Mucosa of gallbladder (tissue), 1 donor: ENCODE measurements around the gene TUBB2B. TPM values are rescaled to one million over a fixed set of nuclear protein-coding genes. Genes with fewer than 3 reads are reported as not detected.

Experiments
- DNase-seq: peaks from one replicate; pipeline ENCODE4 v3.0.0-alpha.2; 2020; ENCODE audit warnings: low spot score
- total RNA-seq: library from RNA; stranded (reverse); gene quantifications from one replicate; pipeline ENCODE4 v1.2.1, GENCODE V29; 2021
- donor health status: DM: no; HTN: no; CAD: no.

TUBB2B gene
- 24.5 TPM for total RNA-seq

DNA sequence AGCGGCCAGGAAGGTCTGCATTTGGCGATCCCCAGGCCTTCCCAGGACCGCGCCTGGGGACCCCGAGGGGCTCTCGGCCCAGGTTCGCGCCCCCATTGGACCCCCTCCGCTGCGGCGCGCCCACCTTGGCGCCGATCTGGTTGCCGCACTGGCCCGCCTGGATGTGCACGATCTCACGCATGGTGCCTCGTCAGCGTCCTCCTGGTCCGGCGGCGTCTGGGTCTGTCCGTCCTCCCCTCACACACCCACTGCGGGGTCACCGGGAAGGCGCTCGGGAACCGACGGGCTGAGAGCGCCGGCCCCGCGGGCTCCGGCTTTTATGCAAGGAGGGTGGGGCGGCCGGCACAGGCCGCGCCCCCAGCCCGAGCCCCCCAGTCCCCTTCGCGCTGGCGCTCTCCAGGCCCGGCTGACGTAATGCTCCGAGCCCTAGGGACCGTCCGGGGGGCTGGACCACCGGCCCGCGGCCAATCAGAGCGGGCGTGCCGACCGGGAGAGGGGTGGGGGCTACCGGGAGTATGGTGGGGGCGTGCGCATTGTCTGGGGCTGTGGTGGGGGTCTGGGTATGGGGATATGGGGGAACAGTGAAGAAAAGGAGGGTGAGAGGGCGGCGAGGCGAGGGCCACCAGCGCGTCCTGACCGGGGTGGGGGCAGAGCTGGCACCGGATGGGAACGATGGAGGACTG, at the start of gene TUBB2B:
Gene TUBB2B (minus strand): TSS at position 291 of the 683 bp plus-strand sequence. CDS start 110 bp downstream, at position 181.
- no peak for DNase-seq

DNA sequence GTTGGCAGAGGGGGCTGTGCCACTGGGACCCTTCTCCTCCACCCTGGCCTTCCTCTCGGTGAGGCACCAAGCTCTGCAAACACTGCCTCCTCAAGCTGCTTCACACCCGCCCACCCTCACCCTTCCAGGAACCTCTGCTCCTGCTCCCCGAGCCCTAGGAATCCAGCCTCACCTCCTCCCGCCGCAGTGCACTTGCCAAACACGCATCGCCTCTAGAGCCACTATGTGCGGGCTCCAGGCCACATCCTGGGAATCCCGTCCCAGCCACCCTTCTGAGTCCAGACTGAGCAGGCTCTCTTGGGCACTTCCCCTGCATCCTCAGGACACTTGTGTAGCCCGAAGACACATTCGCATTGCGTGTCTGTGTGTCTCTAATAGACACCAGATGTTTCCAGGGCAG, 49.8 kb upstream of the TUBB2B start:
- DNase-seq: no peak

DNA sequence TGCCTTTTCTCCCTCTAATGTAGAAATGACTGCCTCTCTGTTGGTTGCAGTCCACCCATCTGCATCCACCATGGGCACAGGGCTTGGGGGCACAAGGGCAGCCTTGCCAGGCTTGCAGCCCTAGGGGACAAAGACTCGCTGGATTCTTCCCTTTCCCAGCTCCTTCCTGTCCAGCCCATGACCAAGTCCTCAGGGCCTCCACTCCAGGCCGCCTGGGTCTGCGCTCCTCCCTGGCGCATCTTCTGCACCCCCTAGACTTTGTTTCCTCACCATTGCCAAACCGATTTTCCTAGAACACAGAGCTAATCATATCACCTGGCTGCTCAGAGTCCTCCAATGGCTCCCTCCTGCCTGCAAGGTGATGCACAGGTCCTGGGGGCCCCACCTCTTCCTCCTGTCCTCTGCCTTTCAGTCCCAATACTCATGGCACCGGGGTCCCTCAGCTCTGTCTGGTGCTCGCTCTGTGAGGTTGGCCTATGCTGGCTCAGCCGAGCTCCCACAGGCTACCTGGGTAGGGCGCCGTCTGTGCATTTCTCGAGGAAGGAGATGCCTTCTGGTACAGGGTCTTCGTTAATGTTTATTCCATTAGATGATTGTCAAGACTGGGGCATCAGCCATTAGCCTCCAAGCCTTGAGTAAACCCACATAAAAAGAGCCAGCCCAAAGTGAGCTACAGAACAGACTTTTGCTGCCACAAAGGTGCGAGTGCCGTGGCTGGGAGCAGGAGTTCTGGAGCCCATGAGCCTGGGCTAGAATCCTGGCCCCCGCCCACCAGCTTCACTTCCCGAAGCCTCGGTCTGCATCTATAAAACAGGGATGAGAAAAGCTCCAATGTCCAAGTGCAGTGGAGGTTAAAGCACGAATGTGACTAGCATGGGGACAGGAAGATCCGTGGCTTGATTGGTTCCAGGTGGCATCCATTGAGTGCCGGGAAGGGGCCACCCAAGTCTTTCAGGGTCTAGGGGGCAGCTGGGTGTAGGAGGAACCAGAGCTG, 49.0 kb upstream of the TUBB2B start:
- no peak for DNase-seq

DNA sequence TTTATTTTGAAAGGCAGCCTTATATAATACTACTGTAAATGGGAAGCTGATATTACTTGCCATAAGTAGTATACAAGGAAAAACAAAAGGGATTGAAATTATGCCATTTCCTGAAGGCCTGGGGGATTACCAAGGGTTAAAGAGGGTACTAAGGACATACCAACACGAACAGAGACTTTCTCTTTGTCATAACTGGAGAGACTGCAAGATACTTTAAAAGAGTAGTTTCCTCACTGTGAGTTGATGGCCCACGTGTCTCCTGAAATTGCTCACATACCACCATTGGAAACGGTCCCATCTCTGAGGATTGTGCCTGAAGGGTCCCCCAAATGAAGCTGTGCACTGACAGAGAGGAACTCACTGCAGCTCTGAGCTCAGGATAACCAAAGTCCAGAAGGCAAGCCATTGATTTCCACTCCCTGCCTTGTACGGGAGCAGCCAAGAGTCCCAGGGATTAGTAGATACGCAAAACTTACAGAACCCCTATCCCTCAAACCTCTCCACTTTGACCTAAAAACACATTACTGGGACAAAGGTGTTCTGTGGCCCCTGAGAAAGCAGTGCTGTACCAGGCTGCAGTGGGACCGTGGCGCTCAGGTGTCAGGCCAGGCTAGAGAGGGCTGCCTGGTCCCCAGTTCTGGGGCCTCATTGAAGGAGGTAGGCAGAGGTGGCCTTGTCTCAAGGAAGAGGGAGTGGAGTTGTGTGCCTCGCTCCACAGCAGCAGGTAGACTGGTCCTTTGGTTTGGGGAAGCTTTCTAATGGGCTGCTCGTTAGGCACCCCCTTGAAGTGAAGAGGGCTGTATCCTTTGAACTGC, 46.5 kb upstream of the TUBB2B start:
- DNase-seq: no peak

DNA sequence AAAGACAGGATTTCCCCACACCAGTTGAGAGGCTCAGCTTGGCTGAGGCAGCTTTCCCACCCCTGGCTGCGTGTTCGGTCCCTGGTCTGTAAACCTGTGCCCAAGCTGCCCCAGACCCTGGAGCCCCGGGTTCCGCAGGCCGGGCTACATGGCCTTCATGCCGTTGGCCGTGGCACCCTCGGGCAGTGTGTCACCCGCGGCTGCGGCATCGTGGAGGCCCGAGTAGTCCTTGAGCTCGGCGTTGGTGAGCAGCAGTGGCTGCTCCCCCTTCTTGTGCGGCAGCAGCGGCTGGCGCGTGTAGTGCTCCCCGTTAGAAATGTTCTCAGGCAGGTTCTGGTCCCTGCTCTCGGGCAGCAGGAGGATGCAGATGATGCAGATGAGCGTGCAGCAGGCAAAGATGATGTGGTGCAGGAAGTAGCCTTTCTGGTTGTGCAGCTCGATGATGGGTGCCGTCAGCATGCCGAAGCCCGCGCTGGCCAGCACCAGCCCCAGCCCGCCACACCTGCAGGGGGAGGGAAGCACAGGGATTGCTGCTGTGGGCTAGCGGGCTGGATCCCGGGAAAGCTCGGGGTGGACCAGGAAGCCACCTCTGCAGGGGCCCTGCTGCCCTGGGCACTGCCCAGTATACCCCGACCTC, 45.6 kb upstream of the TUBB2B start:
- no peak for DNase-seq

DNA sequence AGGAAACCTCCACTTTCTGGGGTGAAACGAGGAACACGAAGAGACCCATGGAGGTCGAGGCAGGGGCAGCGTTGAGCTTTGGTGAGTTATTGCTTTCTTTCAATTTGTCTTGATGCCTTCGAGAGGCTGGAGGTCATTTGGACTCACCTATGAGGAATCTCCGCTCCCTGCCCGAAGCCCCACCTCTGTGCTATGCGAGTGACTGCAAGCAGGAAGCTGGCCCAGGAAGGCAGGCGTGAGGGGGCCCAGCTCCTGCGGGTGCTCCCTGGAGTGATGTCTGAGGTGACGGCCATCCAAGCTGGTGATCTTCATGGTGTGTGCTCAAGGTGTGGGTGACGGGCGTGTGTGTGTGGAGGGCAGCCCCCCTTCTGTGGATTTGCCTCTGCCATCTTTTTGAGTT, 44.3 kb upstream of the TUBB2B start:
- DNase-seq: no peak

DNA sequence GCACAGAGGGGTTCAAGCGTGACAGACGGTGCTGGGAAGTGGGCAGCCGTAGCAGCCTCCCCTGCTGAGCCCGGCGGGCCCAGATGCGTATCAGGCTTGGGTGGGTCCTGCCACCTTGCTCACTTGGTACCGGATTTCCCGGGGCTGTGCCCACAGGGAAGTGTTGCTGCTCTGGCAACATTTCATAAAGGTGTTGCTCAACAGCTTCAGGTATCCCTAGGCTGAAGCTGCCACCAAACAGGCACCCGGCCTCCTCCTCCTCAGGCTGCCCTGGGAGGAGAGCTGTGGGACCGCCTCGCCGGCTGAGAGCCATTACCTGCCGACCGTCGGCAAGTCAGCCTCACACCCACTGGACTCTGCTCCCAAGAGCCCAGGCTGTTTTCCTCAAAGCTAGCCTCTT, 42.8 kb upstream of the TUBB2B start:
- peak; percentile 66 for DNase-seq

DNA sequence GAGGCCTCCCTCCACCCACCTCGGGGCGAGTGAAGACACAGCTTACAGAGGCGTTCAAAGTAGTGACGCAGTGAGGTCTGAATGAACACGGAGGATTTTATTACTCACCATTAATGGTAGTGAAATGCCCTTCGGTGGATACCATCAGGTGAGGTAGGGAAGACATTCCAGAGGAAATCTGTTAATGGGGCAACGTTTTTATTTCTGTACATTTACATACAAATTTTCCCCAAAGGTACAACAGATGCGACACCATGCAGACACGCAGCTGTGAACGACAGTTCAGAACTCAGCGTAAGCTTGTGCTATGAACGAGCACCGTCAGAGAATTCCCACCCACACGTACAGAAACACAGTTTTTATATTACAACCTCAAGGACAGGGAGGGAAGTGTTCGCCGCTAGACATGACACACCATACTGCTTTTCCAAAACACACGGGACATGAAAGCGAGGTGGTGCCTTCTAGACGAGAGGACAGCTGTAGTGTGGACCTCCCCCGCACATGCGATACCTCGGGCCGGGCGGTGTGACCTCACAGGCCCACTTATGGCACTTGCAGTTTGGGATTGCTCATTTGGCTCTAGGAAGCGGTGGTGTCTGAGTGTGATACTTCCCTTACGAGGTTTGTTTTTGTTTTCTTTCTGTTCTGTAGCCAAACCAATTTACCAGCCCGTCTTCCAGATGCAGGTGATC, 42.0 kb upstream of the TUBB2B start:
- no peak for DNase-seq

DNA sequence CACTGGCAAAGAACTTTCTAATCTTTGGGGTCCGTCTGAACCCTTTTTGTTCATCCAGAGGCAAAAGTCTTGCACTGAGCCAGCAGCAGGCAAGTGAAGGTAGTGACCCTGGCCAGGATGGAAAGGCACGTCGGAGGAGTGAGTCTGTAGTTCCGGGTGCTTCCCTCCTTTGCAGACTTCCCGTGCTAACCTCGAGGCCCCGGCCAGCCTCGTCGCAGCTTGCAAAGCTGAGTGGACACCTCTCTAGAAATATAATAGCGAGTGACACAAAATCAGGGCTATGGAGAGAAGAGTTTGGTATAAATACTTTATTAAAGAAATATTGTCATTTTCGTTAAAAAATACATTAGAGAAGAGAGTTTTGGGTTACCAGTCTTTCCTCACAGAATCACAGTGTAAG, 41.2 kb upstream of the TUBB2B start:
- DNase-seq: no peak

DNA sequence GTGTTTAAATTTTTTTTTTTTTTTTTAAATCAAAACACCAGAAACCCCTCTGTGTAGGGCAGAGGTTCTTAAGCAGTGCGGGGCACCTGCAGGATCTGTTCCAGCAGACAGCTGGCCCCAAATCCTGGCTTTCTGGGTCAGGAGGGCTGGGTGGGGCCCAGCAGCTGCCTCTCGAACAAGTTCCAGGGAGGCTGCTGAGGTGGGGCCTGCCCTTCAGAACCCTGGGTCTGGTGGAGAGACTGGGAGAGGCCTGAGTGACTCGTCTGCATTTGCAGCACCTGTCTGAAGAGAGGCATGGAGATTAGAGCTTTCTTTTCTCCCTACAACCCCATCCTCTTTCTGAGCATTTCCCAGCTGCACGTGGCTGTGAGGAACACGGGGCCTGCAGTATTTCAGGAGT, 39.7 kb upstream of the TUBB2B start:
- DNase-seq: no peak

DNA sequence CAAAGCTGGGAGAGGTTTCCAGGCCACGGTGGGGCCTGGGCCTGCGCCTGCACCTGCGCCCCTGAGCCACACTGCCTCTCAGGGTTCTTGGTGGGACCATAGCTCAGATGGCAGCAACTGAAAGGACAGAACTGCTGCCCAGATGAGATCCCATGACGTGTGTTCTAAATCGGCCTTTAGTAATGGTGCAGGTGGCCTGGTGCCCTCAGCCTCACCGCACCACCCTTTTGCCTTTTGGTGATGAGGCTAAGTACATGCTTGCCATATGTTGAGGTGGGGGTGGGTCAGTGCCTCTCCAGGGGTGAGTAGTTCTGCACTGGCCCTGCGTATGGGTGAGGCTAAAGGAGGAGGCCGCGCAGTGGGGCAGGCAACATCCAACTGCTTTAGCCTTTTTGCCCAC, 38.7 kb upstream of the TUBB2B start:
- DNase-seq: no peak

DNA sequence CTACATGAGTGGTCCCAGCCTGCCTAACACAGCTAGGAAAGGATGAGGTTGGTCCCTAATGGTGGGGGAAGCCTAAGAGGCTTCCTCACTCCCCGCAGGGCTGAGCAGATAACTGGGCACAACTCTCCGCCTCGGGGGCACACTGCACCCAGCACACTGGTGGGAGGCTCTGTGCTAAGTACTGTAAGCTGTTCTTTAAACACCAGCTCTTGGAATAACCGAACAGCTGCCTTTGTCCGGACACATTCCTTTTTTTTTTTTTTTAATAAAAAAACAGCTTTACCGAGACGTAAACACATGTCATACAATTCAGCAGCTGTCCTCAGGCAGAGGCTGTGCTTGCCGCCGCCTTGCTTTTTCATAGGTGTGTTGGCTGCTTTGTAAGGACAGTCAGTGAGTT, 38.2 kb upstream of the TUBB2B start:
- DNase-seq: no peak

DNA sequence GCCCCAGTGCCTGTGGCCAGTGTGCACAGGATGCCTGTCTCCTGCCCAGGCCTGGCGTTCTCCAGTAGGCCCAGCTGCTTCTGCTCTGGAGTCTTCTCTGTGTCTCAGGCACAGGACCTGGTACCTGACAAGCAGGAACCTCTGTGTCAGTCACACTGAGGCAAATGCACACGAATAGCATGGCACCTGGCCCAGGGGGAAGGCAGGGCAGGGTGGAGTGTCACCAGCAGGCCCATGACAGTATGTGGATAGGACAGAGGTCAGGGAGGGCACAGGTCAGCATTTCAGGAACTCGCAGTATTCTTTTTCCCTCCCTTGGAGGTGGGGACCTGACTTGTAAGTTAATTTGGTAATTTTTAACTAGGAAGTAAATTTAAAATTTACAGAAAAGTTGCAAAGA, 36.9 kb upstream of the TUBB2B start:
- DNase-seq: no peak

DNA sequence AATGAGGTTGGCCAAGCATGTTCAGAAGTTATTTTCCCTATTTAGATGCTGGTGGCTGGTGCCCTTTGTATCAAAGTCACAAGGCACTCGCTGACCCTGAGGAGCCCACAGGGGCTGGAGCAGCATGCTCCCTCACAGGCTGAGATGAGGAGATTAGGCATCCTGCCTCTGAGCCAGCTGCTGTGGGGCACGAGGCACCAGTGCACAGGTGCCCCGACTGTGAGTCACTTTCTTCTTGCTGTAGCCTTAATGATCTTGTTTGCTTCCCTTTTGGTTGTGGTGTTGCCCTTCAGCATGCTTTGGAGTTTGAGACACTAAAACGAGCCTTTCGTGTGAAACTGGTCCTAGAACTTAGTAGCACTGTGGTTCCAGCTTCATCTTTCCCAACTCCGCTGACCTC, 35.6 kb upstream of the TUBB2B start:
- DNase-seq: no peak

DNA sequence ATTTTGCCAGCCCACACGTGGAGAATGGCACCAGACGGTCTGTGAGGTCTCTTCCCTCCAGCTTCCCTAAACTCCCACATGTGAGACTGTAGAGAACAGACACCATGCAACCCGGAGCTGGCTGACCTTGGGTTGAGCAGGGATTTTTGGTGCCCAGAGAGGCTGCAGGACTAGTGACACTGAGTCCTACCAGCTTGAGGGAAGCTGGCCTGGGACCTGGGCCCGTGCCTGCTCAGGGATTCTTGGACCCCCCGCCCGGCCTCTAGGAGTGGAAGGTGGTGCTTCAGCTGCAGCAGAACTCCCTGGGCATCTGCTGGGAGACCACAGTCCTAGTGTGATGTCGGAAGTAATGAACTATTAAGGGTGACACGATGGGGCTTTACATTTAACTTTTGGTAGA, 34.5 kb upstream of the TUBB2B start:
- DNase-seq: no peak

DNA sequence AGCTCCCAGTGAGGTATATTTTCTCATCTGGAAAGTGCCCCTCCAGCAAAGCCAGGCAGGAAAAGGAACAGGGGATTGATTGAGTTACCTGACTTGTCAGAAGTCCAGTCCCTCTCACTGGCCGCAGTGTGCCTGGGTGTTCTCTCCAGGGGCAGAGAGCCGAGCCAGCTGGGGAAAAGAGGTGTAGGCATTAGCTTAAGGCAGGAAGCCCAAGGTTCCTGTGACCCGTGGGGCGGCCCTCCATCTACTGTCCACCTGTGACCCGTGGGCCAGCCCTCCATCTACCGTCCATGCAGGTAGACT, 34.0 kb upstream of the TUBB2B start:
- no peak for DNase-seq

DNA sequence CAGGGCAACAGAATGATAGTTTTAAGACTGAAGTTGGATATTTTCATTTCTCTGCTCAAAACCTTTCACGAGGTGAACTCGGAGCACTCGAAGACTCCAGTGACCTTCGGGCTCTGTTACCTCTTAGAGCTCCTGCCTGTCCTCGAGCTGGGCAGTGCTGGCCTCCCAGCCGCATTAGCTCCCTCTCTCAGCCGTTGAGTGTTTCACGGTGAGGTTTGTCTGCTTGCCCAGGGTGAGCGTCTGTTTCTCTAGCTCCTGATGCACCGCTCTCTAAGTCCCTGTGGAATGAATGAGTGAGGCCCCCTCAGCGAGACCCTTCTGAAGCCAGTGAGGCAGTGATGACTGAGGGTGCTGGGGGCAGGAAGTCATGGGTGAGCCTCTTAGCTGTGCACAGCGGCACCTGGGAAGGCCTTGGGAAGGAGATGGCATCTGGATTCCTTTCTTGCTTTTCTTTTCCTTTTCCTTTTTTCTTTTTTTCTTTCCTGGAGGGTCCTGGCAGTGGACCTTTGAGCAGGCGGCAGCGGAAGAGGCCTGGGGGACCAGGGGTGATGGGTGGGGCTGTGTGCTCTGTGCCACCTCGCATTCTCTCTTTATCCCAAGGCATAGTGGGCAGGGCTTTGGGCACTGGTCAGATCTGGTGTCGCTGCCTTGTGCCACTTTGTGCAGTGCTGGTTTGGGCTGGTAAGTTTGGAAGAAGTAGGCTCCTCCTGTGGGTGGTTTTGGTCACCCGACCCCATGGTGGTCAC, 33.5 kb upstream of the TUBB2B start:
- no peak for DNase-seq

DNA sequence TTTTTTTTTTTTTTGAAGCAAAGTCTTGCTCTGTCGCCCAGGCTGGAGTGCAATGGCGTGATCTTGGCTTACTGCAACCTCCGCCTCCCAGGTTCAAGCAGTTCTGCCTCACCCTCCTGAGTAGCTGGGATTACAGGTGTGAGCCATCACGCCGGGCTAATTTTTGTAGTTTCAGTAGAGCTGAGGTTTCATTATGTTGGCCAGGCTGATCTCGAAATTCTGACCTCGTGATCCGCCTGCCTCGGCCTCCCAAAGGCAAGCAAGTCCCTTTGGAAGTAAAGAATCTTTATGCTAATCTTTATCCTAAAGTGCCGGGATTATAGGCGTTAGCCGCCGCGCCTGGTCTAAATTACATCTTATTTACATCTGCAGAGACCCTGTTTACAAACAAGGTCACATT, 32.8 kb upstream of the TUBB2B start:
- DNase-seq: no peak

DNA sequence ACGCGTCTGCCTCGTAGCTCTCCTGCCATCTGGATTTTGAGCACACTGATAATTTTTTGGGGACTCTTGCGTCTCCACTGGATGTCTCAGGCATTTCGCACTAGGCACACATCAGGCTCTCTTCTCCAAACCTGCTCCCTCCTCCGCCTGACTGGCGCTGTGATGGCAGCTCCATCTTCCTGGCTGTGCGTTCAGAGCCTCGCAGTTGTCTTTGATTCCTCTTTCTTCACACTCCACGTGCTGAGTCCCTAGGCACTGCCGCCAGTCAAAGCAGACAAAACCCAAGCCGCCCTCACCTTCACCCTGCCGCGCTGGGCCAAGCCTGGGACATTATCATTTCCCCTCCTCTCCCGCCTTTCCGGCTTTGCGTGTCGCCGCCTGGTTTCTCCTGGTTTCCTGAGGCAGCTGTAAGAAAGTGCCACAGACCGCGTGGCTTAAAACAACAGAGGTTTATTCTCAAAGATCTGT, 32.1 kb upstream of the TUBB2B start:
- no peak for DNase-seq

DNA sequence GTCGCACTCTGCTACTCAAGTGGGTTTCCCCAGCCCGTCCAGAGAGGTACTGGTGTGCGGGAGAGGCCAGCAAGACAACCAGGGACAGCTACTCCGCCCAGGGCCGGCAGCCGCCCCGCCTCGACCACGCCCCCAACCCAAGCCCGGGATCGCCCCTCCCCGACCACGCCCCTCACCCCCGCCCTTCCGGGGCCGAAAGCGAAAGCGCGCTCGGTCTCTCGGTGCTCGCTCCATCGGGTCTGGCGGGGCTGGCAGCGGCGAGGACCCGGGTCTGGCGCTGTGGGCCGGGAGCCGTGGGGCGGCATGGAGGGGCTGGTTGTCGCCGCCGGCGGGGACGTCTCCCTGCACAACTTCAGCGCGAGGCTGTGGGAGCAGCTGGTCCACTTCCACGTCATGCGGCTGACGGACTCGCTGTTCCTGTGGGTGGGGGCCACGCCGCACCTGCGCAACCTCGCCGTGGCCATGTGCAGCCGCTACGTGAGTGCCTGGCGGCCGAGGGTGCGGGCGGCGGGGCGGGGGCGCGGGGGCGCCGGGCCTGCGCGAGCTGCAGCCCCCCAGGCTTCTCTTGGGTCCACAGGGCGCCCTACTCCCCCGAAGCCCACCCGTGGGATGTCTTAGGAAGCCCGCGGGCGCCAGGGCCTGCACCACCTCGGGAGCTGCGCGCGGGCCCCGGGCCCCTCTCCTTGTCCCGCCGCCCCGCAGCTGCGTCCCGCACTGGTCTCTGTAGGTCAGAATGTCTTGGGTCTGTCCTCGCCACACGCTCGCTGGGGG, 31.5 kb upstream of the TUBB2B start, which contains the start of gene PSMG4:
Gene PSMG4 (plus strand): TSS at position 228 of the 771 bp plus-strand sequence. CDS start 76 bp downstream, at position 304.
- DNase-seq: peak; percentile 95
